Measurements from ENCODE around the gene FYB1. TPM values are rescaled to one million over a fixed set of nuclear protein-coding genes. Genes with fewer than 3 reads are reported as not detected.

Gene FYB1
- total RNA-seq, 1 experiment from 2014 or later: 10.5 TPM

DNA sequence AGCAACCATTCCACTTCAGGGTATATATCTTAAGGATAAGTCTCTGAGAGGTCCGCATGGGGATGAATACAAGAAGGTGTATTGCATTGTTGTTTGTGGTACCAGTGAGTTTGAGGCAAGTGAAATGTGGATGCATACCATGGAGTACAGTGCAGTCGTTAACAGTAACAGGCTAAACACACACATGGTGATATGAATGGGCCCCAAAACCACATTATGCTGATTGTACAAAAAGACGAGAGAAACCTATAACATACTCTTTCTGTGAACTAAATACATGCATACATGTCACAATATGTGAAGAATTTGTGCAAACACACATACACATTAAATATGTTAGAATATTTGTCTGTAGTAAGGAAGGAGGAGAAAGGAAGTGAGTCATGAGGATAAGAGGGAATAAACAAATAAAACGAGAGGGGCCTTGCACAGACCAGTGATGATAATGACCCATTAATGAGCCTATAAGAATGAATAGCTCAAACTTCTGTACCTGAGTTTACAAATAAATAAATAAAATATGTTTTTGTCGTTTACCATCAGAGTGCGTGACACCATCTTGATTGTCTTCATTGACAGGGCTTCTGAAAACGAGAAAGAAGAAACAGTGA is 78.7 kb downstream of the FYB1 start:
- peaks cover 6% of the 10 kb centered on the region; the same call in 1 of the 2 replicates for H3K36me3 ChIP-seq (ENCODE audit: low read depth)
- no peak for TF ChIP-seq EZH2 (IDR thresholded peaks at IDR 0.05; ENCODE audit: low read depth)
- TF ChIP-seq, protein P1, sequence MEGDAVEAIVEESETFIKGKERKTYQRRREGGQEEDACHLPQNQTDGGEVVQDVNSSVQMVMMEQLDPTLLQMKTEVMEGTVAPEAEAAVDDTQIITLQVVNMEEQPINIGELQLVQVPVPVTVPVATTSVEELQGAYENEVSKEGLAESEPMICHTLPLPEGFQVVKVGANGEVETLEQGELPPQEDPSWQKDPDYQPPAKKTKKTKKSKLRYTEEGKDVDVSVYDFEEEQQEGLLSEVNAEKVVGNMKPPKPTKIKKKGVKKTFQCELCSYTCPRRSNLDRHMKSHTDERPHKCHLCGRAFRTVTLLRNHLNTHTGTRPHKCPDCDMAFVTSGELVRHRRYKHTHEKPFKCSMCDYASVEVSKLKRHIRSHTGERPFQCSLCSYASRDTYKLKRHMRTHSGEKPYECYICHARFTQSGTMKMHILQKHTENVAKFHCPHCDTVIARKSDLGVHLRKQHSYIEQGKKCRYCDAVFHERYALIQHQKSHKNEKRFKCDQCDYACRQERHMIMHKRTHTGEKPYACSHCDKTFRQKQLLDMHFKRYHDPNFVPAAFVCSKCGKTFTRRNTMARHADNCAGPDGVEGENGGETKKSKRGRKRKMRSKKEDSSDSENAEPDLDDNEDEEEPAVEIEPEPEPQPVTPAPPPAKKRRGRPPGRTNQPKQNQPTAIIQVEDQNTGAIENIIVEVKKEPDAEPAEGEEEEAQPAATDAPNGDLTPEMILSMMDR (conservative IDR thresholded peaks at IDR 0.05): no peak
- H4K20me1 ChIP-seq (ENCODE audit: insufficient read depth): no peaks in the 10 kb centered on the region
- H3K4me3 ChIP-seq: no peak overlapping the region
- no peaks in the 10 kb centered on the region for H3K79me2 ChIP-seq (ENCODE audit: low read depth)
- intact Hi-C loops (cut with micrococcal nuclease; ENCODE audit: unreplicated experiment): no loop called here
- peaks cover 16% of the 10 kb centered on the region for H3F3A ChIP-seq (ENCODE audit: insufficient read depth, low read depth)
- H3K4me1 ChIP-seq (replicated peaks; ENCODE audit: insufficient read depth): peaks cover 21% of the 10 kb centered on the region
- H3K9me2 ChIP-seq (ENCODE audit: insufficient read depth): no peaks in the 10 kb centered on the region; the same call in 1 of the 2 replicates
- ChIA-PET CTCF (no interaction called here), POLR2A (ENCODE audit: unreplicated experiment) (interaction anchor here (0.5 to 0.7 kb wide), 3 partner anchors 64 to 1821 kb away, joined by 3 to 6 read pairs (median 5); no protein-coding TSS in a partner anchor)
- H3K27me3 ChIP-seq (ENCODE audit: insufficient read depth, low read depth): no peaks in the 10 kb centered on the region
- H3K27ac ChIP-seq: no peak overlapping the region
- no peaks in the 10 kb centered on the region for H3K9me3 ChIP-seq (ENCODE audit: insufficient read depth, low read depth)
- BruUV-seq (replicated peaks): no TSS peak
- DNase-seq: no peak
- no peak overlapping the region for H3K4me2 ChIP-seq
- H2AFZ ChIP-seq: no peak overlapping the region

GRCh38 chr5:39138892-39139291 is 80.5 kb downstream of the FYB1 start:
- TF ChIP-seq, protein P1 (conservative IDR thresholded peaks at IDR 0.05): no peak
- no peak for TF ChIP-seq EZH2 (IDR thresholded peaks at IDR 0.05; ENCODE audit: low read depth)
- H3K4me2 ChIP-seq: peak overlapping the region; percentile 57
- no peaks in the 10 kb centered on the region for H3K27me3 ChIP-seq (ENCODE audit: insufficient read depth, low read depth)
- H3K36me3 ChIP-seq (ENCODE audit: low read depth): peaks cover 6% of the 10 kb centered on the region; the same call in 1 of the 2 replicates
- H3K4me3 ChIP-seq: 0 out of 2 replicates have a peak overlapping the region, but pooled peaks have one; percentile 9
- H3F3A ChIP-seq (ENCODE audit: insufficient read depth, low read depth): peaks cover 16% of the 10 kb centered on the region
- ChIA-PET CTCF (no interaction called here), POLR2A (ENCODE audit: unreplicated experiment) (no interaction called here)
- intact Hi-C loops (cut with micrococcal nuclease; ENCODE audit: unreplicated experiment): loop anchor here (1.0 to 2.0 kb wide), 3 partner anchors 24 to 63 kb away; no protein-coding TSS in a partner anchor
- peaks cover 21% of the 10 kb centered on the region for H3K4me1 ChIP-seq (replicated peaks; ENCODE audit: insufficient read depth)
- BruUV-seq (replicated peaks): no TSS peak
- no peak overlapping the region for H2AFZ ChIP-seq
- no peaks in the 10 kb centered on the region for H3K79me2 ChIP-seq (ENCODE audit: low read depth)
- H3K27ac ChIP-seq: peak overlapping the region; percentile 89
- H3K9me2 ChIP-seq (ENCODE audit: insufficient read depth): no peaks in the 10 kb centered on the region; the same call in 1 of the 2 replicates
- H4K20me1 ChIP-seq (ENCODE audit: insufficient read depth): no peaks in the 10 kb centered on the region
- DNase-seq: peak in 1 of 2 experiments; percentile 98
- no peaks in the 10 kb centered on the region for H3K9me3 ChIP-seq (ENCODE audit: insufficient read depth, low read depth)

DNA sequence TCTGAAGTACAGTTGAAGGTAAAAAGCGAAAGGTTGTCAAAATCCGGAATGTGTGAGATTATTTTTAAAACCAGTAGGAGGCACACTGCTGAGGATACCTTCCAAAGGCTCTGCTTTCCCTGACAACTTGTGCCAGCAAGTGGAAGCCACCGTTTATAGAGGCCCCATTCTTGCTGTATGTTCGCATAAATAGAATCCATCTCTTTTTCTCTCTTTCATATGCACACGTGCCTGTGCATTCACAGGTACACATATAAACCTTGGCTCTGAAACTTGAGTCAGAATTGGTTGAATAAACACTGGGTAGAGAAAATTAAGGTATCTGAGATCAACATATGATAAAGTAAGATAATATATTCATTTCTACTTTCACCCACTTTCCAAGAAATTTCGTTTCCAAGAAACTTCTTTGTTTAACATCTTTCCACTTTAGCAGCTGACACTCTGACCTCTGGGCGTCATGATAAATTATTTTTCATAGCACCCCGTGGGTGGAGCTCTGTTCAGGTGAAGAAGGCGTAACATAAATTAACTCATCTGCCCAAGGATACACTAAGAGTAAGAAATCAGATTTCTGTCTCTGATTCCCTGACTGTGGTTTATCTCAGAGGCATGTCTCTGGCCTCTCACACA is 81.4 kb downstream of the FYB1 start:
- Histone ChIP-seq H3F3A (ENCODE audit: insufficient read depth, low read depth) (peaks cover 16% of the 10 kb centered on the region), H4K20me1 (ENCODE audit: insufficient read depth) (no peaks in the 10 kb centered on the region), H3K9me3 (ENCODE audit: insufficient read depth, low read depth) (no peaks in the 10 kb centered on the region), H3K36me3 (ENCODE audit: low read depth) (peaks cover 6% of the 10 kb centered on the region; the same call in 1 of the 2 replicates), H3K27ac (peak overlapping the region; percentile 89), H3K4me2 (peak overlapping the region; percentile 57), H3K27me3 (ENCODE audit: insufficient read depth, low read depth) (no peaks in the 10 kb centered on the region), H3K4me1 (replicated peaks; ENCODE audit: insufficient read depth) (peaks cover 21% of the 10 kb centered on the region), H3K9me2 (ENCODE audit: insufficient read depth) (no peaks in the 10 kb centered on the region), H3K4me3 (0 out of 2 replicates have a peak overlapping the region, but pooled peaks have one; percentile 9), H2AFZ (no peak overlapping the region), H3K79me2 (ENCODE audit: low read depth) (no peaks in the 10 kb centered on the region)
- ChIA-PET CTCF (no interaction called here), POLR2A (ENCODE audit: unreplicated experiment) (interaction anchor here (0.6 to 0.7 kb wide), 2 partner anchors 61 to 169 kb away, joined by 3 read pairs; no protein-coding TSS in a partner anchor)
- peak; percentile 37 to 51 for DNase-seq
- intact Hi-C loops (cut with micrococcal nuclease; ENCODE audit: unreplicated experiment): loop anchor here (1.0 to 2.0 kb wide), 3 partner anchors 23 to 62 kb away; no protein-coding TSS in a partner anchor
- TF ChIP-seq EZH2 (IDR thresholded peaks at IDR 0.05; ENCODE audit: low read depth): no peak
- TF ChIP-seq, protein P1 (conservative IDR thresholded peaks at IDR 0.05): no peak; the same call in 1 of the 2 replicates
- BruUV-seq (replicated peaks): no TSS peak
